ENCODE data around the gene COL6A1.

COL6A1 gene

GRCh38 chr21:45980271-45980670, 1.3 kb upstream of the COL6A1 start:
- DNase-seq (ENCODE audit: extremely low read depth in 1 of 2, low read depth in 1 of 2): no peak

GRCh38 chr21:45980697-45981096, 873 bp upstream of the COL6A1 start:
- no peak for DNase-seq (ENCODE audit: extremely low read depth in 1 of 2, low read depth in 1 of 2)

- DNase-seq (ENCODE audit: extremely low read depth in 1 of 2, low read depth in 1 of 2): no peak
These were observed 655 bp downstream of the COL6A1 start for GRCh38 chr21:45982092-45982757.

GRCh38 chr21:45982758-45983648, 1.4 kb downstream of the COL6A1 start:
- DNase-seq (ENCODE audit: extremely low read depth in 1 of 2, low read depth in 1 of 2): no peak

- DNase-seq (ENCODE audit: extremely low read depth in 1 of 2, low read depth in 1 of 2): no peak
These were observed 2.0 kb downstream of the COL6A1 start for GRCh38 chr21:45983649-45983965.

- no peak for DNase-seq (ENCODE audit: extremely low read depth in 1 of 2, low read depth in 1 of 2)
These were observed 2.5 kb downstream of the COL6A1 start for GRCh38 chr21:45983981-45984551.

- DNase-seq (ENCODE audit: extremely low read depth in 1 of 2, low read depth in 1 of 2): no peak
These were observed 3.1 kb downstream of the COL6A1 start for GRCh38 chr21:45984584-45985095.

DNA sequence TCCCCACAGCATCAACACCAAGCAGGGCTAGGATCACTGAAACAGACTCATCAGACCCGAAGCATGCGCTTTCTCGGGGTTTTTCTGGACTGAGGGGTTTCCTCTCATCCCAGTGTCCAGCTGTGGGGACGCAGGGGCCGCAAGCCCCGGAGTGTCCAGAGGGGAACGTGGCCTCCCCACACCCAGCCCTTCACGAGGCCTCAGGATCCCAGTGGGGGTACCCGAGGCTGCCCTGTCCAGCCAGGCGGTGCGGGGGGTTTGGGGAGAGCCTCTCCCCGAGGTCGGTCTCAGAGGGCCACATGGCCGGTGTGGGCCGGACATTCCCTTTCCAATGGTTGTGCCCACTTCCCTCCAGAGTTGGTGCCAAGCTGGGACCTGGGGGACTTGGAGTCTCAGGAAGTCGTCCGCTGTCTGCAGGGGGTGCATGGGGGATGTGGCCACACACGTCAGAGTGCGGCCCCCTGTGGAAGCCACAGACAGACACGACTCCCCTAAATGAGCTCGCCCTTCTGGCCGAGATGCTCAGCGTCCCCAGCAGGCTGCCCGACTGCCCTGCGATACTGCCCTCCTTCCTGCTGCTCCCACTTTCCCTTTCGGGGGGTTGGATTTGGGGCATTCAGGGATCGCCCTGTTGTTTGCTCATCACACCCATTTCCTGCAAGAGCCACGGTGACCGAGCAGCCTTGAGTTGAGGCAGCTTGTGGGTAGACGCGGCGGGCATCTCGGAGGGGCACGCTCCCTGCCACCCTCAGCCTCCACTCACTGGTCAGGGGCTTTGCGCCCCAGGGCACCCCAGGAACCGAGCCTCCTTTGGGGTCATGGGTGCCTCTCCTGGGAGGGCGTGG, 4.1 kb downstream of the COL6A1 start:
- DNase-seq (ENCODE audit: extremely low read depth in 1 of 2, low read depth in 1 of 2): no peak

DNA sequence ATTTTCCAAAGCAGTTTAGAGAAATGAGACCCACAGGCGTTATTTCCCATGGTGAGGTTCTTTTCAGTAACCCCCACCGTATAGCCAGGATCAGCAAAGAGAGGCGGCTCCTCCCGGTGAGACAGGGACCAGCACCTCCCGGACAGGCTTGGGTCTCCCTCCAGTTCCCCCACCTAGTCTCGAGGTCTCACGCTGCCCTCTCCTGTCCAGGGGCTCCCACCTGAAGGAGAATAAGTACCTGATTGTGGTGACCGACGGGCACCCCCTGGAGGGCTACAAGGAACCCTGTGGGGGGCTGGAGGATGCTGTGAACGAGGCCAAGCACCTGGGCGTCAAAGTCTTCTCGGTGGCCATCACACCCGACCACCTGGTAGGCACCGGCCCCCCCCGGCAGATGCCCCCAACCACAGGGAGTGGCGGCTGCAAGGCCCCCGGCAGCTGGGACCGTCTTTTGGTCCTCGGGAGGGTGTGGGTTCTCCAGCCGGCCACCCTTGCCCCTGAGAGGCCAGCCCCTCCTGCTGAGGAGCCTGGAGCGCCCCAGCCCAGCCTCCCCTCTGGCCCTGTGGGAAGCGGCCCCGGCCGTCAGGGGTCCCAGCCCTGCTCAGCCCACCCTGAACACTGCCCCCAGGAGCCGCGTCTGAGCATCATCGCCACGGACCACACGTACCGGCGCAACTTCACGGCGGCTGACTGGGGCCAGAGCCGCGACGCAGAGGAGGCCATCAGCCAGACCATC, 4.9 kb downstream of the COL6A1 start:
- no peak for DNase-seq (ENCODE audit: extremely low read depth in 1 of 2, low read depth in 1 of 2)

- no peak for DNase-seq (ENCODE audit: extremely low read depth in 1 of 2, low read depth in 1 of 2)
These were observed 5.6 kb downstream of the COL6A1 start for GRCh38 chr21:45987121-45987711.

DNA sequence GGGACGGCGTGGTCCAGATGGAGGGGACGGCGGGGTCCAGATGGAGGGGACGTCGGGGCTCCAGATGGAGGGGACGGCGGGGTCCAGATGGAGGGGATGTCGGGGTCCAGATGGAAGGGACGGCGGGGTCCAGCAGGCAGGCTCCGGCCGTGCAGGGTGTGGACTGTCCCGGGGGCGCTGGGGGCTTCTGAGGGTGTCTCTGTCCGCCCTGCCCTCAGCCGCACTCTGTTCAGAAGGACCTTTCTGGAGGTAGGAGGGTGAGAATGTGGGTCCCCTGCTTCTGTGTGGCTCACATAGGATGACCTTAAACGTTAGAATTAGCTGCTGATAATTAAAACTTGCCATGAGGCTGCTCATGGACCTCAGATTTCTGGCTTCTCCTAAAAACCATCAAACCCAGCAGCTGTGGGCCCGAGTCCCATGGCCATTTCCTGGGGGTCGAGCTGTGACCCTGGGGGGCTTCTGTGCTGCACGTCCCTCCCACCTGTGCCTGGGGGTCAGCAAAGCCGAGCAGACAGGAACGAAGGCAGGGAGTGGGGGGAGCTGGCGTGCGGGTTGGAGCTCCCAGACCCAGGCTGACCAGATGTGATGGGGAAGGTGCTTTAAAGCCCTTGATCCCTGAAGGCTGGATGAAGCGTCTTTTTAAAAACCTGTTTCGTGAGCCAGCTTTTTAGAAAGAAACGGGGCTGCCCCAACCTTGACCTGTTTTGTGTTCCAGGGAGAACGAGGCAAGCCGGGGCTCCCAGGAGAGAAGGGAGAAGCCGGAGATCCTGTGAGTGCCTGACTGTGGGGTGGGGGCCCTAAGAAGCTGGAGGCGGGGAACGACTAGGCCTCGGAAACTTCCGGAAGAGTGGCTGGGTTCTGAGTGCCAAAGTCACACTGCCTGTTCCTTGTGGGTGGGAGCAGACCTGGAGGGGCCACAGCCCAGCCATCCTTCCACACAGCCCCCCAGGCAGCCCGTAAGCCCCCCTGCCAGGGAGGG, 7.1 kb downstream of the COL6A1 start:
- DNase-seq (ENCODE audit: extremely low read depth in 1 of 2, low read depth in 1 of 2): no peak

DNA sequence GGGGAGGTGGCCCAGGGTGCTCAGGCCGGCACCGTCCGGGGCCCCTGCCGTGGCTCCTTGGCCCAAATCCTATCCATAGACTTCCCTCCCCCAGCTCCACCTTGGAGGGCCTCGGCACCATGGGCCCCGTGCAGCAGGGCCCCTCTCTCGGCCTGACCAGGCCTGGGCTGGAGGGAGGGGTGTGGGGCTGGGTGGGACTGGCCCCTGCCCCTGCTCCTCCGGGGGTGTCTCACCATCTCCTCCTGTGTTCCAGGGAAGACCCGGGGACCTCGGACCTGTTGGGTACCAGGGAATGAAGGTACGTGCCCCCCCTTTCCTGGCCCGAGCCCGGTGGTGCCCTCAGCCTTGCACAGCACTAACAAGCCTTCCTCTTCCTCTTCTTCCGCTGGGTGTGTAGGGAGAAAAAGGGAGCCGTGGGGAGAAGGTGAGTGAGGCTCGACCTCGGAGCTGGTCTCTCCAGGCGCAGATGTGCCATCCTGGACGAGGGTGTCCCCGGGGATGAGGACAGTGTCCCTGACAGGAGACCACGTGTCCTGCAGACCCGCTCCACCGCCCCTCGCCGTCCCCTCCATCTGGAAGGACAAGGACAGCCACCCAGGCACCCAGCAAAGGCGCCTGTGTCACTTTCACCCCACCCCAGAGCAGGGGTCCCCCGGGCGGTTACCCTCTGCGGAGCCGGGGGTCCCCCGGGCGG, 7.9 kb downstream of the COL6A1 start:
- no peak for DNase-seq (ENCODE audit: extremely low read depth in 1 of 2, low read depth in 1 of 2)

GRCh38 chr21:45990049-45990711, 8.6 kb downstream of the COL6A1 start:
- DNase-seq (ENCODE audit: extremely low read depth in 1 of 2, low read depth in 1 of 2): no peak

DNA sequence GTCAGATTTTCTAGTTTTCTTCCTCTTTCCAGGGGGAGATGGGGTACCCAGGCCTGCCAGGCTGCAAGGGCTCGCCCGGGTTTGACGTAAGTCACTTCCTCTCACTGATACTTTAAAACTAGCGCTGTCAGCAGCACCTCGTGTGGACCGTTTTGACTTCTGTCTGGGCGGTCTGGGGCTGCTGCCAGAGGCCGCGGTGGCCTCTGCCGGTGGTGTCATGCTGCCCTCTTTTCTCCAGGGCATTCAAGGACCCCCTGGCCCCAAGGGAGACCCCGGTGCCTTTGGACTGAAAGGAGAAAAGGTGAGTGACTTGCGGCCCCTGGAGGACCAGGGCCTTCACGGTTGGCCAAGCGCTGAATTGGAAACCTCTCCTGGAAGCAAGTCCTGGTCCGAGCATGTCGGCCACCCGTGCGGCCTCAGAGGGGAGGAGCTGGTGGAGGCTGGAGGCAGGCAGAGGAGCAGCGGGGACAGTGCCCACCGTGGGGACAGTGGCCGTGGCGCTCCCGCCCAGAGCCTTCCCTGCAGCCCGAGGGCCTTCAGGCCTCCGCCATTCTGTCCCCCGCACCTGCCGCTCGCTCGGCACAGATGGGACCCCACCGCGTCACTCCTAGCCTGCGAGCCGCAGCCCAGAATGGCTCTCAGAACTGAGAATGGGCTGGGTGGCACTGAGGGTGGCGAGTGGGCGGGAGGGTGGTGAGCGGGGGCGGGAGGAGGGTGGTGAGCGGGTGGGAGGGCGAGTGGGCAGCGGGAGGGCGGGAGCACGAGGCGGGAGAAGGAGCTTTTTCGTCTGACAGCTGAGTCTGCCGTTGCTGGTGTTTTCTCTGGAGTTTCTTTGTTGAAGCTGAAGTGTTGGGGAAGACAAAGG, 9.4 kb downstream of the COL6A1 start:
- DNase-seq (ENCODE audit: extremely low read depth in 1 of 2, low read depth in 1 of 2): no peak

- no peak for DNase-seq (ENCODE audit: extremely low read depth in 1 of 2, low read depth in 1 of 2)
These were observed 10.2 kb downstream of the COL6A1 start for GRCh38 chr21:45991606-45992300.

Measured in activated CD8-positive, alpha-beta memory T cell treated with anti-CD3 and anti-CD28 coated beads for 1 hour (primary cell).